Right cardiac atrium (tissue), 5 donors: ENCODE data around the gene ANTKMT. TPM values are rescaled to one million over a fixed set of nuclear protein-coding genes. Genes with fewer than 3 reads are reported as not detected.
"Not testable (repeated sequence)": the region's sequence is repeated elsewhere in the genome, so short reads cannot be mapped to it uniquely, and the experiment has no call there.

ENCODE experiments used
- ATAC-seq, 2 donors: fragments of 200-7000 bp; cut with Tn5 transposase; one replicate each; pipeline versions ENCODE4 v1.8.0 to v1.9.1; 2020; ENCODE audit warnings: moderate library complexity in 2 of 2, mild to moderate bottlenecking in 1 of 2
- DNase-seq, 3 donors: peaks; one replicate each; pipeline ENCODE4 v3.0.0-alpha.2; 2020
- H3K27ac ChIP-seq: one replicate; pipeline ENCODE4 v1.5.1; 2013; ENCODE audit warnings: mild to moderate bottlenecking, low read length, control low read depth, moderate library complexity
- H3K27me3 ChIP-seq: one replicate; pipeline ENCODE4 v1.6.1; 2013; ENCODE audit not compliant: control insufficient read depth, insufficient read depth
- H3K4me1 ChIP-seq: one replicate; pipeline ENCODE4 v1.6.1; 2013; ENCODE audit warnings: low read length; ENCODE audit not compliant: control insufficient read depth, insufficient read depth
- H3K4me3 ChIP-seq: one replicate; pipeline ENCODE4 v1.5.1; 2013; ENCODE audit warnings: low read length, control low read depth
- H3K9me3 ChIP-seq: one replicate; pipeline ENCODE4 v1.6.1; 2013; ENCODE audit warnings: low read length; ENCODE audit not compliant: control insufficient read depth
- WGBS: extraction: QIAGEN DNeasy Blood & Tissue Kit; methylation state at CpG from one replicate; pipeline ENCODE4 v1.1.7; 2013; 5-methylcytosine and 5-hydroxymethylcytosine counted together
- intact Hi-C, 4 donors: fragments of 100-400 bp; cut with DNase I; formaldehyde crosslinking; loops; one replicate each; pipeline versions ENCODE4 v1.11.0 to v1.14.0; 2022 to 2023
- polyA plus RNA-seq: library from polyadenylated mRNA; stranded (reverse); fragments of 200-250 nt; gene quantifications from one replicate; pipeline ENCODE4 v1.2.3, GENCODE V29; 2013
- total RNA-seq, 4 donors: library from RNA; stranded (reverse); fragmentation: NEBNext Ultra II Directional; extraction: Animal tissue kit (Norgen Biotek cat#: 25700); gene quantifications; one replicate each; pipeline ENCODE4 v1.2.1, GENCODE V29; 2021
- donor health status: healthy with polysubstance abuse.
- donor health status: DM: no; HTN: yes; CAD: no.
- donor health status: DM: no; HTN: no; CAD: no.
- donor health status: DM: no; HTN: yes; CAD: no; lungs with severe emphysema.
- donor health status: DM: yes; HTN: yes; CAD: no.

ANTKMT gene
- total and polyA plus RNA-seq, 5 donors: 25.7 to 38.8 (median 37.5) TPM

DNA sequence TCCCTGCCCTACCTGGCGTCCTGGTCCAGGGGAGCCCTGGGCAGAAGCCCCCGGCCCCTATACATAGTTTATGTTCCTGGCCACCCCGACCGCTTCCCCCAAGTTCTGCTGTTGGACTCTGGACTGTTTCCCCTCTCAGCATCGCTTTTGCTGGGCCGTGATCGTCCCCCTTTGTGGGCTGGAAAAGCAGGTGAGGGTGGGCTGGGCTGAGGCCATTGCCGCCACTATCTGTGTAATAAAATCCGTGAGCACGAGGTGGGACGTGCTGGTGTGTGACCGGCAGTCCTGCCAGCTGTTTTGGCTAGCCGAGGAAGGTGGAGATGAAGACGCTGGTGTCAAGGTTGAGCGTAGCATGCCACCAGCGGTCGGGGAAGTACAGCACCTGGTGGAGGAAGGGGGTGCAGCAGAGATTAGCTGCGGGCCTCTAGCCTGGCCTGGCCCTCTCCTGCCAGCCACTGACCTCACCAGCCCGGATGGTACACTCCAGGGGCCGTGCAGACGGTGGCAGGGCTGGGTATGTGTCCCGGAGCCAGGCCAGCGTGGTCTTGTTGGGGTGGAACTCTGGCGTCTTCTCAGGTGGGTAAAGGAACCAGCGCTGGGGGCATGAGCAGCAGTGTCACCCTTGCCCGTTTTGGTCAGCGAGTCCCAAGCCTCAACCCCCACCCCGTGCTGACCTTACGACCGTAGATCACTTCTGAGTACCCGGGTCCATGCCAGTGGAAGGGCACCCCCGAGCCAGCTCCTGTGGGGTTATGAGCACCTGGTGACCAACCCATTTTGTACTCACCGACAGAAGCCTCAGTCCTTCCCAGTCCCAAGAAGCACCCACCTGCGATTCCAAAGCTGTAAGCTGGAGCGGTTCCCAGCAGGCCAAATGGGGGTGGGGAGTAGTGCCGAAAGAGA, 38.2 kb upstream of the ANTKMT start:
- H3K4me1 ChIP-seq: peaks cover 7% of the 10 kb centered on the region
- WGBS: 84% methylated on average over 36 of the region's 36 CpGs
- no peak overlapping the region for H3K4me3 ChIP-seq
- H3K9me3 ChIP-seq: no peaks in the 10 kb centered on the region
- H3K27me3 ChIP-seq: no peaks in the 10 kb centered on the region
- no peak overlapping the region for H3K27ac ChIP-seq
- intact Hi-C loops: no loop called here
- peak in 1 of 3 donors; percentile 61 for DNase-seq
- ATAC-seq: no peak

- H3K4me1 ChIP-seq: peaks cover 7% of the 10 kb centered on the region
- no peaks in the 10 kb centered on the region for H3K9me3 ChIP-seq
- H3K4me3 ChIP-seq: peak overlapping the region; percentile 52
- H3K27ac ChIP-seq: no peak overlapping the region
- ATAC-seq (no peak), DNase-seq (peak in 1 of 3 donors; percentile 73)
- 15% methylated on average over 57 of the region's 57 CpGs for WGBS
- intact Hi-C loops: no loop called here
- no peaks in the 10 kb centered on the region for H3K27me3 ChIP-seq
These were observed 37.4 kb upstream of the ANTKMT start for GRCh38 chr16:683396-684070.

DNA sequence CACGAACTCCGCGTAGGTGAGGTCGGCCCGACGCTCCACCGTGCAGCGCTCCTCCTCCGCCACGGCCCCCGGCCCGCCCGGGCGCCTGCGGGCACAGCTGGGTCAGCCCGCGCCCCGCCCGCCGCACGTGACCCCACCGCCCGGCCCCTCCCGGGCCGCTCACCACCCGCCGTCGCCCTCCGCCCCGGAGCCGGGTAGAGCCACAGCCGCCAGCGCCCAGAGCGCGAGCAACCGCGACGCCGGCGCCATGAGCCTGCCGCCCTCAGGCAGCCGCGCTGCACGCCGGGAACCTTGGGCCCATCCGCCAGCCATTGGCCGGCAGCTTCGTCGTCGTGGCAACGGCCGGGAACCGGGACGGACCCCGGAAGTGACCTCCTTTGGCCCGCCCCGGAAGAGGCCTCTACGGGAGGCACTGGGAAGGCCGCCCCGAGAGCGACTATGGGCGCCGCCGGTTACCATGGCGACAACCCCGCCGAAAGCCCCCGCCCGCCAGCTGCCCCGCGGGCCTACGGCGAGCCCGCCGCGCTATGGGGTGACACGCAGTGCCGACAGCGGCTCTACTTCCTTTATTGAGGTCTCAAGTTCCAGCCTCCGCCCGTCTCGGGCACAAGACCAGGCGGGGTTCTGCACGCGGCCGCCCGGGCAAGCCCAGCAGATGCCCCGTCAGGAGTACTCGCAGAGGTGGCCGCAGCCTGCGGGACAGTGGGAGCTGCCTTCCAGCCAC, 36.7 kb upstream of the ANTKMT start, which contains the start of gene JMJD8:
Gene JMJD8, minus strand, starts transcription at position 264 of the 724 bp plus-strand sequence. Its CDS starts 15 bp downstream, at position 249.
- peak within 1 kb of the TSS; percentile 52 for H3K4me3 ChIP-seq
- intact Hi-C loops: no loop called here

DNA sequence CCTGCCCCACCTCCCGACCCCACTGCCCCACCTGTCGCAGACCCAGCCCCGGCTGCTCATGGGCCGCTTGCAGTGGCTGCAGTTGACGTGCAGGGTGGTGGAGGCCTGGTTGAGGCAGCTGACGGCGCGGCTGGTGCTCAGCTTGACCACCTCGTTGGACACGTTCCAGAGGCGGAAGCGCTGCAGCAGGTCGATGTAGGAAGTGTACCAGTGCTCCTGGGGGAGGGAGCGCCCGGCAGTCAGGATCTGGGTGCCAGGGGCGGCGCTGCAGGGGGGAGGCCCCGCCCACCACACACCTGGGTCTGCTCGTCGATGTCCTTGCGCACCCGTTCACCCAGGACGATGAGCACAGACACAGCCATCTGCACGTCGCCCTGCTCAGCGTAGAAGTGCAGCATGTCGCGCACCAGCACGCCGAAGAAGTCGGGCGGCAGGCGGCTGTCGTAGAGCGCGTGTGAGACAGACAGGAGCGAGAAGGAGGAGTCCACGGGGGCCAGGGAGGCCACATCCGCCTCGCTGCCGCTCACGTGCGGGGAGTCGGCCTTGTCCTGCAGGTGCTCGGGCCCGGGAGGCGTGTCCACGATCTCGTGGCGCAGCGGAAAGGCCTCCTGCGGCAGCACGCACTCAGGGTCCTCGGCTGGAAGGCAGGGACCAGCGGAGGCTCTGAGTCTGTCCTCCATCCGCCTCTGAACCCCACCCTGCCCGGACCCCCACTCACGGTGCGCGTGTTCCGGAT, 35.8 kb upstream of the ANTKMT start:
- H3K27me3 ChIP-seq: no peaks in the 10 kb centered on the region
- H3K27ac ChIP-seq: no peak overlapping the region
- no peak overlapping the region for H3K4me3 ChIP-seq
- peak in 2 of 3 donors; percentile 78 to 80 for DNase-seq
- peaks cover 12% of the 10 kb centered on the region for H3K4me1 ChIP-seq
- 94% methylated on average over 61 of the region's 61 CpGs for WGBS
- no peak for ATAC-seq
- intact Hi-C loops: no loop called here
- no peaks in the 10 kb centered on the region for H3K9me3 ChIP-seq

More for the DNA sequence above, 36.7 kb upstream of the ANTKMT start, which contains the start of gene JMJD8:
- ATAC-seq (peak; percentile 75 to 76), DNase-seq (peak; percentile 99 to 100 (median 99))
- Histone ChIP-seq H3K27ac (peak within 1 kb of the TSS; percentile 14), H3K4me1 (peaks cover 8% of the 10 kb centered on the region), H3K27me3 (no peaks in the 10 kb centered on the region), H3K9me3 (no peaks in the 10 kb centered on the region)
- WGBS: 4% methylated on average over 91 of the region's 91 CpGs

- Histone ChIP-seq H3K9me3 (no peaks in the 10 kb centered on the region), H3K4me1 (peaks cover 12% of the 10 kb centered on the region), H3K4me3 (no peak overlapping the region), H3K27ac (no peak overlapping the region), H3K27me3 (no peaks in the 10 kb centered on the region)
- intact Hi-C loops: no loop called here
- ATAC-seq (no peak), DNase-seq (peak in 1 of 3 donors; percentile 78)
- 68% methylated on average over 10 of the region's 10 CpGs for WGBS
These were observed 35.0 kb upstream of the ANTKMT start for GRCh38 chr16:685967-686366.

- intact Hi-C loops: no loop called here
- WGBS: 94% methylated on average over 51 of the region's 51 CpGs
- Histone ChIP-seq H3K27me3 (no peaks in the 10 kb centered on the region), H3K9me3 (no peaks in the 10 kb centered on the region), H3K4me3 (no peak overlapping the region), H3K27ac (no peak overlapping the region), H3K4me1 (peaks cover 6% of the 10 kb centered on the region)
- DNase-seq (no peak), ATAC-seq (no peak)
These were observed 34.3 kb upstream of the ANTKMT start for GRCh38 chr16:686459-687260.

DNA sequence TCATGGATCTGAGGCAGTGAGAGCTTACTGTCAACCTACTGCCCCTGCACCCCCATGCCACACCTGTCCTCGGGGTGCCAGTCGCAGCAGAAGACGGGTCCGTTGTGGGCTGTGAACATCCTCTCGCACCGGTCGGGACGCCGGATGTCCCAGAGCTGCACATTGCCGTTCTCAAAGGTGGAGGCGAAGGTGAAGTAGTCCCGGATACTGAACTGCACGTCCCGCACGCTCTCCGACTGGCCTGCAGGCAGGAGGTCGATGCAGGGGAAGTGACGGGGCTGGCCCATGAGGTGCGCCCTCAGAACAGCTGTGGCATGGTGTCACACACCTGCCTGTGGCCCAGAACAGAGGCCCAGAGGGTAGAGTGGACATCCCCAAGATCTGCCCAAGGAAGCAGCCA, 33.4 kb upstream of the ANTKMT start:
- DNase-seq: no peak
- H3K27me3 ChIP-seq: no peaks in the 10 kb centered on the region

DNA sequence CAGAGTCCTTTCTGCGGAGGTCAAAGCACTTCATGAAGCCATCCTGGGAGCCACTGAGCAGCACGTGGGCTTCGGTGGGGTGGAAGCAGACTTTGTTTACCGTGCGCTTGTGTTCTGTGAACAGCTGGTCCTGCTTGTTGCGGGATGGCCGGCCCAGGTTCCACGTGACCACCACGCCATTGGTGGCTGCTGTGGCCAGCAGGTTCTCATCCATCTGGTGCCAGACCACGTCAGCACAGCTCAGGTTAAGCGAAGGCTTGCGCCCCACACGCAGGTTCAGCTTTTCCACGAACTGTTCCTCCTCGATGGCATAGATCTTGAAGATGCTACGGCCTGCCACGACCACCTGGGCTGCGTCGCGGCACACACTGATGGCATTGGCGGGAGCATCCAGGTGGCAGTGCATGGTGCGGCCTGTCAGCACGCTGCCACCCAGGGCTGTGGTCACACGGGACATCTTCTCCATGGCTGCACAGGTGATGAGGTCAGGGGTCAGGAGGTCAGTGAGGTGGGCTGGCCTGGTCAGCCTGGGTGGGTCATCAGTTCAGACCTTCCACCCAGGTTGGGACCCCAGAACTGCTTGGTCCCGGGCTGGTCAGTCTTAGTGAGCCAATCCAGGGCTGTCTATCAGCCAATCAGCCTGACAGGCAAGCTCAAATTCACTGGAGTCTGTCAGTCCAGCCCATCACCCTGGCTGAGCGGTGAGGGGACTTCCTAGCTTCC, 31.6 kb upstream of the ANTKMT start:
- 84% methylated on average over 26 of the region's 26 CpGs for WGBS
- peak overlapping the region; percentile 77 for H3K4me3 ChIP-seq
- H3K27ac ChIP-seq: peak overlapping the region; percentile 61
- H3K27me3 ChIP-seq: no peaks in the 10 kb centered on the region
- ATAC-seq (no peak), DNase-seq (no peak)
- intact Hi-C loops: no loop called here
- H3K4me1 ChIP-seq: peaks cover 5% of the 10 kb centered on the region
- no peaks in the 10 kb centered on the region for H3K9me3 ChIP-seq

More for the DNA sequence above, 33.4 kb upstream of the ANTKMT start:
- Histone ChIP-seq H3K27ac (no peak overlapping the region), H3K4me3 (no peak overlapping the region), H3K9me3 (no peaks in the 10 kb centered on the region), H3K4me1 (peaks cover 5% of the 10 kb centered on the region)
- intact Hi-C loops: no loop called here
- whole genome bisulfite sequencing: 91% methylated on average over 19 of the region's 19 CpGs
- no peak for ATAC-seq

GRCh38 chr16:691242-691641, 29.7 kb upstream of the ANTKMT start:
- DNase-seq, H3K27ac ChIP-seq, intact Hi-C loops, ATAC-seq, H3K4me3 ChIP-seq, H3K27me3 ChIP-seq, H3K9me3 ChIP-seq: not testable (repeated sequence)
- peaks cover 10% of the 10 kb centered on the region for H3K4me1 ChIP-seq
- 90% methylated on average over 16 of the region's 16 CpGs for WGBS
